ENCODE data around the gene LCE4A.

LCE4A gene

GRCh38 chr1:152745289-152745704, 37.3 kb downstream of the LCE4A start:
- Histone ChIP-seq H3K9me3 (ENCODE audit: control insufficient read depth, low read length) (no peaks in the 10 kb centered on the region), H3K4me3 (ENCODE audit: low read depth, low read length) (no peak overlapping the region), H2AFZ (no peak overlapping the region), H3K79me2 (no peaks in the 10 kb centered on the region), H3K4me1 (no peaks in the 10 kb centered on the region), H3K9ac (no peak overlapping the region), H3K36me3 (ENCODE audit: control insufficient read depth, insufficient read depth, low read length) (no peaks in the 10 kb centered on the region), H3K27me3 (ENCODE audit: control insufficient read depth, insufficient read depth, low read length) (no peaks in the 10 kb centered on the region), H3K4me2 (ENCODE audit: low read length) (no peak overlapping the region), H3K27ac (no peak overlapping the region)
- no peak for TF ChIP-seq CTCF (IDR thresholded peaks at IDR 0.05)

- Histone ChIP-seq H3K4me1 (no peaks in the 10 kb centered on the region), H3K9me3 (ENCODE audit: control insufficient read depth, low read length) (no peaks in the 10 kb centered on the region), H3K27me3 (ENCODE audit: control insufficient read depth, insufficient read depth, low read length) (no peaks in the 10 kb centered on the region), H3K27ac (no peak overlapping the region), H3K9ac (no peak overlapping the region), H3K79me2 (no peaks in the 10 kb centered on the region), H3K4me2 (ENCODE audit: low read length) (no peak overlapping the region), H3K36me3 (ENCODE audit: control insufficient read depth, insufficient read depth, low read length) (no peaks in the 10 kb centered on the region), H2AFZ (no peak overlapping the region), H3K4me3 (ENCODE audit: low read depth, low read length) (no peak overlapping the region)
- TF ChIP-seq CTCF (IDR thresholded peaks at IDR 0.05), result no peak
Measured at GRCh38 chr1:152745765-152746444, 37.9 kb downstream of the LCE4A start.

- H3K4me1 ChIP-seq, result no peaks in the 10 kb centered on the region
- no peaks in the 10 kb centered on the region for H3K36me3 ChIP-seq (ENCODE audit: control insufficient read depth, insufficient read depth, low read length)
- H3K27me3 ChIP-seq (ENCODE audit: control insufficient read depth, insufficient read depth, low read length), result no peaks in the 10 kb centered on the region
- H3K4me2 ChIP-seq (ENCODE audit: low read length), result no peak overlapping the region
- H3K4me3 ChIP-seq (ENCODE audit: low read depth, low read length), result no peak overlapping the region
- H2AFZ ChIP-seq, result no peak overlapping the region
- H3K9ac ChIP-seq, result no peak overlapping the region
- no peaks in the 10 kb centered on the region for H3K9me3 ChIP-seq (ENCODE audit: control insufficient read depth, low read length)
- no peak for TF ChIP-seq CTCF (IDR thresholded peaks at IDR 0.05)
- no peak overlapping the region for H3K27ac ChIP-seq
- H3K79me2 ChIP-seq, result no peaks in the 10 kb centered on the region
Measured at GRCh38 chr1:152747831-152748230, 39.9 kb downstream of the LCE4A start.

GRCh38 chr1:152752225-152752624, 44.3 kb downstream of the LCE4A start:
- no peak overlapping the region for H3K4me2 ChIP-seq (ENCODE audit: low read length)
- H3K4me1 ChIP-seq, result no peaks in the 10 kb centered on the region
- no peak overlapping the region for H3K4me3 ChIP-seq (ENCODE audit: low read depth, low read length)
- H3K9ac ChIP-seq, result no peak overlapping the region
- no peaks in the 10 kb centered on the region for H3K9me3 ChIP-seq (ENCODE audit: control insufficient read depth, low read length)
- no peaks in the 10 kb centered on the region for H3K36me3 ChIP-seq (ENCODE audit: control insufficient read depth, insufficient read depth, low read length)
- H2AFZ ChIP-seq, result no peak overlapping the region
- TF ChIP-seq CTCF (IDR thresholded peaks at IDR 0.05), result no peak
- H3K27me3 ChIP-seq (ENCODE audit: control insufficient read depth, insufficient read depth, low read length), result no peaks in the 10 kb centered on the region
- no peak overlapping the region for H3K27ac ChIP-seq
- no peaks in the 10 kb centered on the region for H3K79me2 ChIP-seq

GRCh38 chr1:152753586-152753985, 45.6 kb downstream of the LCE4A start:
- Histone ChIP-seq H3K4me2 (ENCODE audit: low read length) (no peak overlapping the region), H3K79me2 (no peaks in the 10 kb centered on the region), H3K4me1 (no peaks in the 10 kb centered on the region), H3K9ac (no peak overlapping the region), H3K27me3 (ENCODE audit: control insufficient read depth, insufficient read depth, low read length) (no peaks in the 10 kb centered on the region), H3K9me3 (ENCODE audit: control insufficient read depth, low read length) (no peaks in the 10 kb centered on the region), H3K27ac (no peak overlapping the region), H2AFZ (no peak overlapping the region), H3K4me3 (ENCODE audit: low read depth, low read length) (no peak overlapping the region), H3K36me3 (ENCODE audit: control insufficient read depth, insufficient read depth, low read length) (no peaks in the 10 kb centered on the region)
- no peak for TF ChIP-seq CTCF (IDR thresholded peaks at IDR 0.05)

Measured in parathyroid adenoma (tissue), 2 donors.